ENCODE results near the gene TRMT61A. TPM values are rescaled to one million over a fixed set of nuclear protein-coding genes. Genes with fewer than 3 reads are reported as not detected.

TRMT61A gene
- total RNA-seq, 1 experiment from 2014 or later = 15.5 TPM

DNA sequence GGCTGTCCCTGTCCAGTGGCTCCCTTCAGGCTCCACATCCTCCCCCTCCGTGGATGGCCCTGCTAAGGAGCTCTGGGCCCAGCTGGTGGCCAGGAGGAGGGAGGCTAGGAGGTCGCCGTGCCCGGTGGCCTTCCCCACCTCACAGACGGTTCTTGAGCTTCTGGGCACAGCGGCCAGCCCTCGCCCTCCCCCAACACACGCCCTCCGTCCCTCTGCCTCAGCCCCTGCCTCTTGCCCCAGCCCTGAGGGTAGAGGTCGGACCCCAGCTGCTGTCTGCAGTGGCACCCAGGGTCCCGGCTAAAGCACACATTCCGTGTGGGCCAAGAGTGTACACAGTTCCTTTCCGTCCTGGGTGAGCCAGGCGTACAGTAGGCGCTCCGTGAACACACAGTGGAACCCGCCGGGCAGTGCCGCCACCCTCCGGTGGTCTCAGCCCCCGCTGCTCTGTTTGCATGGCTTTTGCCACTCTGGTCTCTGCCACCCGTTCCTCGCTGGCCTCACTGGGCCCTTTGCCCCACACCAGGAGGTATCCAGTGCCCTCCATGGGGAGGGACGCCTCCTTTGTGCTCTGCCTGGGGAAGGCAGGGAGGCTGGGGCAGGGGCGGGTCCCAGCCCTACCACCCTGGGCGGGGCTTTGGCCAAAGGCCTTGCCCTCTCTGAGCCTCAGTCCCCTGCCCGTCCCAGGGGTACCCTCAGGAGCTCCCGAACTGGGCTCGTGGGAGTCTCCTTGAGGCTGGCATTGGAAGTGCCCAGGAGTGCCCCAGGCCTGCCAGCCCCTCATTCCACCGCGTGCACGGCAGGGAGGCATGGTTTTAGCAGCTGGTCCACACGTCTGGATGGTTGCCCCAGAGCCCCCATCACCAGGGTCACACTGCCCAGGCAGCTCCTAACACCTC, 13.0 kb downstream of the TRMT61A start:
- Mint-ChIP-seq H3K4me1 (peaks cover 5% of the 10 kb centered on the region; the same call in 1 of the 2 replicates), H3K27ac (no peak overlapping the region), H3K36me3 (no peaks in the 10 kb centered on the region), H3K9me3 (no peaks in the 10 kb centered on the region), H3K27me3 (ENCODE audit: low read depth) (peaks cover 11% of the 10 kb centered on the region), H3K4me3 (peak overlapping the region; percentile 6; the same call in 1 of the 2 replicates)
- DNase-seq (ENCODE audit: low spot score) (no peak), ATAC-seq (peak; percentile 28)
- TF ChIP-seq NFATC4 (CRISPR knock-in tag; IDR thresholded peaks at IDR 0.05) (no peak), OVOL2 (CRISPR knock-in tag; IDR thresholded peaks at IDR 0.05; ENCODE audit: borderline replicate concordance) (no peak), NR3C1 (CRISPR knock-in tag; conservative IDR thresholded peaks at IDR 0.05; ENCODE audit: low read depth) (0 out of 2 replicates have a peak, but pooled peaks have one; percentile 54), CREB1 (CRISPR knock-in tag; IDR thresholded peaks at IDR 0.05) (no peak), FOXP1 (CRISPR knock-in tag; IDR thresholded peaks at IDR 0.05; ENCODE audit: borderline replicate concordance) (0 out of 2 replicates have a peak, but pooled peaks have one; percentile 17), NFYB (CRISPR knock-in tag; conservative IDR thresholded peaks at IDR 0.05; ENCODE audit: low read depth) (no peak), NFE2L1 (CRISPR knock-in tag; IDR thresholded peaks at IDR 0.05) (no peak), MYBL2 (CRISPR knock-in tag; IDR thresholded peaks at IDR 0.05) (no peak), TP53 (CRISPR knock-in tag; IDR thresholded peaks at IDR 0.05) (0 out of 2 replicates have a peak, but pooled peaks have one; percentile 8), EMX1 (CRISPR knock-in tag; IDR thresholded peaks at IDR 0.05) (no peak), SOX15 (CRISPR knock-in tag; IDR thresholded peaks at IDR 0.05) (no peak), SMAD4 (CRISPR knock-in tag; IDR thresholded peaks at IDR 0.05) (no peak), CBFB (CRISPR knock-in tag; IDR thresholded peaks at IDR 0.05; ENCODE audit: low read depth) (no peak), FOXJ3 (CRISPR knock-in tag; IDR thresholded peaks at IDR 0.05; ENCODE audit: borderline replicate concordance) (no peak)
- TF ChIP-seq, protein P1, sequence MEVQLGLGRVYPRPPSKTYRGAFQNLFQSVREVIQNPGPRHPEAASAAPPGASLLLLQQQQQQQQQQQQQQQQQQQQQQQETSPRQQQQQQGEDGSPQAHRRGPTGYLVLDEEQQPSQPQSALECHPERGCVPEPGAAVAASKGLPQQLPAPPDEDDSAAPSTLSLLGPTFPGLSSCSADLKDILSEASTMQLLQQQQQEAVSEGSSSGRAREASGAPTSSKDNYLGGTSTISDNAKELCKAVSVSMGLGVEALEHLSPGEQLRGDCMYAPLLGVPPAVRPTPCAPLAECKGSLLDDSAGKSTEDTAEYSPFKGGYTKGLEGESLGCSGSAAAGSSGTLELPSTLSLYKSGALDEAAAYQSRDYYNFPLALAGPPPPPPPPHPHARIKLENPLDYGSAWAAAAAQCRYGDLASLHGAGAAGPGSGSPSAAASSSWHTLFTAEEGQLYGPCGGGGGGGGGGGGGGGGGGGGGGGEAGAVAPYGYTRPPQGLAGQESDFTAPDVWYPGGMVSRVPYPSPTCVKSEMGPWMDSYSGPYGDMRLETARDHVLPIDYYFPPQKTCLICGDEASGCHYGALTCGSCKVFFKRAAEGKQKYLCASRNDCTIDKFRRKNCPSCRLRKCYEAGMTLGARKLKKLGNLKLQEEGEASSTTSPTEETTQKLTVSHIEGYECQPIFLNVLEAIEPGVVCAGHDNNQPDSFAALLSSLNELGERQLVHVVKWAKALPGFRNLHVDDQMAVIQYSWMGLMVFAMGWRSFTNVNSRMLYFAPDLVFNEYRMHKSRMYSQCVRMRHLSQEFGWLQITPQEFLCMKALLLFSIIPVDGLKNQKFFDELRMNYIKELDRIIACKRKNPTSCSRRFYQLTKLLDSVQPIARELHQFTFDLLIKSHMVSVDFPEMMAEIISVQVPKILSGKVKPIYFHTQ (CRISPR knock-in tag; IDR thresholded peaks at IDR 0.05) = no peak
- TF ChIP-seq, protein P2, sequence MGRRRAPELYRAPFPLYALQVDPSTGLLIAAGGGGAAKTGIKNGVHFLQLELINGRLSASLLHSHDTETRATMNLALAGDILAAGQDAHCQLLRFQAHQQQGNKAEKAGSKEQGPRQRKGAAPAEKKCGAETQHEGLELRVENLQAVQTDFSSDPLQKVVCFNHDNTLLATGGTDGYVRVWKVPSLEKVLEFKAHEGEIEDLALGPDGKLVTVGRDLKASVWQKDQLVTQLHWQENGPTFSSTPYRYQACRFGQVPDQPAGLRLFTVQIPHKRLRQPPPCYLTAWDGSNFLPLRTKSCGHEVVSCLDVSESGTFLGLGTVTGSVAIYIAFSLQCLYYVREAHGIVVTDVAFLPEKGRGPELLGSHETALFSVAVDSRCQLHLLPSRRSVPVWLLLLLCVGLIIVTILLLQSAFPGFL (CRISPR knock-in tag; IDR thresholded peaks at IDR 0.05; ENCODE audit: borderline replicate concordance) = no peak
- TF ChIP-seq, protein P3, sequence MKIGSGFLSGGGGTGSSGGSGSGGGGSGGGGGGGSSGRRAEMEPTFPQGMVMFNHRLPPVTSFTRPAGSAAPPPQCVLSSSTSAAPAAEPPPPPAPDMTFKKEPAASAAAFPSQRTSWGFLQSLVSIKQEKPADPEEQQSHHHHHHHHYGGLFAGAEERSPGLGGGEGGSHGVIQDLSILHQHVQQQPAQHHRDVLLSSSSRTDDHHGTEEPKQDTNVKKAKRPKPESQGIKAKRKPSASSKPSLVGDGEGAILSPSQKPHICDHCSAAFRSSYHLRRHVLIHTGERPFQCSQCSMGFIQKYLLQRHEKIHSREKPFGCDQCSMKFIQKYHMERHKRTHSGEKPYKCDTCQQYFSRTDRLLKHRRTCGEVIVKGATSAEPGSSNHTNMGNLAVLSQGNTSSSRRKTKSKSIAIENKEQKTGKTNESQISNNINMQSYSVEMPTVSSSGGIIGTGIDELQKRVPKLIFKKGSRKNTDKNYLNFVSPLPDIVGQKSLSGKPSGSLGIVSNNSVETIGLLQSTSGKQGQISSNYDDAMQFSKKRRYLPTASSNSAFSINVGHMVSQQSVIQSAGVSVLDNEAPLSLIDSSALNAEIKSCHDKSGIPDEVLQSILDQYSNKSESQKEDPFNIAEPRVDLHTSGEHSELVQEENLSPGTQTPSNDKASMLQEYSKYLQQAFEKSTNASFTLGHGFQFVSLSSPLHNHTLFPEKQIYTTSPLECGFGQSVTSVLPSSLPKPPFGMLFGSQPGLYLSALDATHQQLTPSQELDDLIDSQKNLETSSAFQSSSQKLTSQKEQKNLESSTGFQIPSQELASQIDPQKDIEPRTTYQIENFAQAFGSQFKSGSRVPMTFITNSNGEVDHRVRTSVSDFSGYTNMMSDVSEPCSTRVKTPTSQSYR (CRISPR knock-in tag; IDR thresholded peaks at IDR 0.05) = no peak
- TF ChIP-seq, protein P4, sequence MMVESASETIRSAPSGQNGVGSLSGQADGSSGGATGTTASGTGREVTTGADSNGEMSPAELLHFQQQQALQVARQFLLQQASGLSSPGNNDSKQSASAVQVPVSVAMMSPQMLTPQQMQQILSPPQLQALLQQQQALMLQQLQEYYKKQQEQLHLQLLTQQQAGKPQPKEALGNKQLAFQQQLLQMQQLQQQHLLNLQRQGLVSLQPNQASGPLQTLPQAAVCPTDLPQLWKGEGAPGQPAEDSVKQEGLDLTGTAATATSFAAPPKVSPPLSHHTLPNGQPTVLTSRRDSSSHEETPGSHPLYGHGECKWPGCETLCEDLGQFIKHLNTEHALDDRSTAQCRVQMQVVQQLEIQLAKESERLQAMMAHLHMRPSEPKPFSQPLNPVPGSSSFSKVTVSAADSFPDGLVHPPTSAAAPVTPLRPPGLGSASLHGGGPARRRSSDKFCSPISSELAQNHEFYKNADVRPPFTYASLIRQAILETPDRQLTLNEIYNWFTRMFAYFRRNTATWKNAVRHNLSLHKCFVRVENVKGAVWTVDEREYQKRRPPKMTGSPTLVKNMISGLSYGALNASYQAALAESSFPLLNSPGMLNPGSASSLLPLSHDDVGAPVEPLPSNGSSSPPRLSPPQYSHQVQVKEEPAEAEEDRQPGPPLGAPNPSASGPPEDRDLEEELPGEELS (CRISPR knock-in tag; IDR thresholded peaks at IDR 0.05) = no peak
- ChIA-PET POLR2A (interaction anchor here (0.6 to 4.1 kb wide), 6 partner anchors 12 to 244 kb away, joined by 3 to 65 read pairs (median 4); partner anchors contain the start of genes BAG5, CKB and TRMT61A), CTCF (interaction anchor here (0.7 to 21.0 kb wide), 12 partner anchors 9 to 767 kb away, joined by 3 to 455 read pairs (median 6); partner anchors contain the start of genes CKB and TRMT61A)
